A673 (cell line): ENCODE measurements around the gene SUPT7L. TPM values are rescaled to one million over a fixed set of nuclear protein-coding genes. Genes with fewer than 3 reads are reported as not detected.

Experiments used
- BruUV-seq: library from RNA; stranded (reverse); fragments of 400-500 nt; replicated peaks from 2 replicates; lab custom pipeline; 2021; lab: Mats Ljungman, UMichigan
- CTCF ChIA-PET: fragments of 300-600 bp; sonication (Branson Sonifier 250); formaldehyde crosslinking; loops from one replicate; lab custom pipeline; 2022; ENCODE audit warnings: antibody characterized with exemption; lab: Charles Lee
- POLR2A ChIA-PET: fragments of 300-600 bp; sonication (Branson Sonifier 250); formaldehyde crosslinking; loops from one replicate; lab custom pipeline; 2022; ENCODE audit warnings: antibody characterized with exemption; ENCODE audit not compliant: low non-redundant PET; lab: Charles Lee
- DNase-seq: peaks from one replicate; pipeline ENCODE4 v3.0.0-alpha.2; 2015; ENCODE audit warnings: low spot score
- H3K27ac ChIP-seq: fragments of 200-600 bp; sonication (generic); 2 replicates; pipeline ENCODE4 v1.5.1; 2016; ENCODE audit warnings: mixed run types, low read depth, mild to moderate bottlenecking, mixed read lengths, antibody characterized with exemption, low read length; ENCODE audit not compliant: poor library complexity, severe bottlenecking
- H3K27me3 ChIP-seq: fragments of 200-600 bp; sonication (generic); replicated peaks from 2 replicates; pipeline ENCODE4 v1.6.1; 2017; ENCODE audit warnings: mixed run types, low read depth, mild to moderate bottlenecking, mixed read lengths, antibody characterized with exemption, low read length; ENCODE audit not compliant: insufficient read depth, poor library complexity
- H3K36me3 ChIP-seq: fragments of 200-600 bp; sonication (generic); 2 replicates; pipeline ENCODE4 v1.6.1; 2016; ENCODE audit warnings: mixed run types, mild to moderate bottlenecking, mixed read lengths, antibody characterized with exemption, low read length; ENCODE audit not compliant: insufficient read depth, poor library complexity, severe bottlenecking
- H3K4me1 ChIP-seq: fragments of 200-600 bp; sonication (generic); 2 replicates; pipeline ENCODE4 v1.6.1; 2017; ENCODE audit warnings: mixed run types, mild to moderate bottlenecking, mixed read lengths, antibody characterized with exemption, low read length; ENCODE audit not compliant: insufficient read depth, poor library complexity, severe bottlenecking
- H3K4me3 ChIP-seq: fragments of 200-600 bp; sonication (generic); 2 replicates; pipeline ENCODE4 v1.5.1; 2016; ENCODE audit warnings: low read depth, mixed run types, mild to moderate bottlenecking, mixed read lengths, low read length; ENCODE audit not compliant: poor library complexity, severe bottlenecking
- H3K9me3 ChIP-seq: fragments of 200-600 bp; sonication (generic); 2 replicates; pipeline ENCODE4 v1.6.1; 2016; ENCODE audit warnings: mixed run types, low read depth, mild to moderate bottlenecking, mixed read lengths, antibody characterized with exemption, low read length; ENCODE audit not compliant: poor library complexity, severe bottlenecking
- EZH2 ChIP-seq: fragments of 200-600 bp; sonication (generic); IDR thresholded peaks from 2 replicates; pipeline ENCODE4 v1.6.1; 2017; ENCODE audit warnings: borderline replicate concordance, low read depth, mild to moderate bottlenecking, mixed read lengths, antibody characterized with exemption, low read length; ENCODE audit not compliant: poor library complexity, severe bottlenecking
- intact Hi-C: fragments of 100-400 bp; cut with micrococcal nuclease; formaldehyde crosslinking; loops from one replicate; pipeline ENCODE4 v1.10.0; 2022; ENCODE audit not compliant: unreplicated experiment
- total RNA-seq: library from RNA; stranded (reverse); gene quantifications from 2 replicates; pipeline ENCODE4 v1.2.3, GENCODE V29; 2021
- TF ChIP-seq, protein P1 (sequence below): fragments of 300-800, 200-600 bp; sonication (generic); conservative IDR thresholded peaks from 2 replicates; pipeline ENCODE4 v1.5.1; 2017; ENCODE audit warnings: low read depth, mild to moderate bottlenecking, antibody characterized with exemption, low read length, moderate library complexity, mixed read lengths

Gene SUPT7L
- total RNA-seq, 1 experiment from 2014 or later, result 33.1 TPM

DNA sequence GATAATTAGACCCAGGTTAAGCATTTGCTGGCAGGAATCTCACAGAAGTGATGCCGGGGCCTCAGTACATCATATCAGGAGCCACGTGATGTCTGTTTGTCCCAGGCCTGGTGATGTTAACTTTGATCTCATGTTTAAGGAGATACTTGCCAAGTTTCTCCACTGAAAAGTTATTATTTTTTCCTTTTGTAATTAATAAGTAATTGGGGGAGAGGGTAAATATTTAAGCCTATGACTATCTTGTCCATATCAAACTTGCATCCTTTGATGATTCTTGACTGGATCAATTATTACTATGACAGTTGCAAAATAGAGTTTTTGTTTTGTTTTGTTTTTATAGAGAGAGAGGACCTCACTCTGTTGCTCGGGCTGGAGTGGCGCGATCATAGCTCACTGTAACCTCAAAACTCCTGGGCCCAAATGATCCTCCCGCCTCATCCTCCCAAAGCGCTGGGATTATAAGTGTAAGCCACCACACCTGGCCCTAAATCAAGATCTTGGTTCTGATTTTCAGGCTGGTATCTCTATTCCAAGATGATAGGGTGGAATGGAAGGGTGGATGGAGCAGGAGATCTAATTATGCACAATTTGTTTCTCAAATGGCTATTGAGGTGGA lies 46.7 kb upstream of the SUPT7L start:
- ChIA-PET CTCF (interaction anchor here (0.8 kb wide), 1 partner anchor 26 kb away, joined by 3 read pairs; no protein-coding TSS in a partner anchor), POLR2A (no interaction called here)
- no peak for DNase-seq
- H3K27me3 ChIP-seq, result no peaks in the 10 kb centered on the region
- intact Hi-C loops, result no loop called here
- no peaks in the 10 kb centered on the region for H3K9me3 ChIP-seq
- no peak overlapping the region for H3K4me3 ChIP-seq
- no peak for TF ChIP-seq EZH2
- TF ChIP-seq, protein P1, sequence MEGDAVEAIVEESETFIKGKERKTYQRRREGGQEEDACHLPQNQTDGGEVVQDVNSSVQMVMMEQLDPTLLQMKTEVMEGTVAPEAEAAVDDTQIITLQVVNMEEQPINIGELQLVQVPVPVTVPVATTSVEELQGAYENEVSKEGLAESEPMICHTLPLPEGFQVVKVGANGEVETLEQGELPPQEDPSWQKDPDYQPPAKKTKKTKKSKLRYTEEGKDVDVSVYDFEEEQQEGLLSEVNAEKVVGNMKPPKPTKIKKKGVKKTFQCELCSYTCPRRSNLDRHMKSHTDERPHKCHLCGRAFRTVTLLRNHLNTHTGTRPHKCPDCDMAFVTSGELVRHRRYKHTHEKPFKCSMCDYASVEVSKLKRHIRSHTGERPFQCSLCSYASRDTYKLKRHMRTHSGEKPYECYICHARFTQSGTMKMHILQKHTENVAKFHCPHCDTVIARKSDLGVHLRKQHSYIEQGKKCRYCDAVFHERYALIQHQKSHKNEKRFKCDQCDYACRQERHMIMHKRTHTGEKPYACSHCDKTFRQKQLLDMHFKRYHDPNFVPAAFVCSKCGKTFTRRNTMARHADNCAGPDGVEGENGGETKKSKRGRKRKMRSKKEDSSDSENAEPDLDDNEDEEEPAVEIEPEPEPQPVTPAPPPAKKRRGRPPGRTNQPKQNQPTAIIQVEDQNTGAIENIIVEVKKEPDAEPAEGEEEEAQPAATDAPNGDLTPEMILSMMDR, result no peak
- H3K4me1 ChIP-seq, result no peaks in the 10 kb centered on the region
- BruUV-seq, result no TSS peak
- no peaks in the 10 kb centered on the region for H3K36me3 ChIP-seq
- H3K27ac ChIP-seq, result no peak overlapping the region

DNA sequence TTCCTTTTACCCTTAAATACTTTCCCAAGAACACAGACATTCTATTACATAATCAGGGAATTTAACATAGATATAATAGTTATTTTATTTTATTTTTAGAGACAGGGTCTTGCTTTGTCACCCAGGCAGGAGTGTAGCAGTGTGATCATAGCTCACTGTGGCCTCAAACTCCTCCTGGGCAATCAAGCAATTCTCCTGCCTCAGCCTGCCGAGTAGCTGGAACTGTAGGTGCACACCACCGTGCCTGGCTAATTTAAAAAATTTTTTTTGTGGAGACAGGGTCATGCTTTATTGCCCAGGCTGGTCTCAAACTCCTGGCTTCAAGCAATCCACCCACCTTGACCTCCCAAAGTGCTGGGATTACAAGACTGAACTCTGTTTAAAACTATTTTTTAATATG lies 45.9 kb upstream of the SUPT7L start:
- intact Hi-C loops, result no loop called here
- H3K4me3 ChIP-seq, result no peak overlapping the region
- H3K9me3 ChIP-seq, result no peaks in the 10 kb centered on the region
- no peak overlapping the region for H3K27ac ChIP-seq
- BruUV-seq, result no TSS peak
- H3K4me1 ChIP-seq, result no peaks in the 10 kb centered on the region
- CTCF ChIA-PET, result no interaction called here
- no peaks in the 10 kb centered on the region for H3K27me3 ChIP-seq
- no peak for DNase-seq
- H3K36me3 ChIP-seq, result no peaks in the 10 kb centered on the region
- TF ChIP-seq, protein P1, result no peak
- no peak for TF ChIP-seq EZH2
- POLR2A ChIA-PET, result no interaction called here

DNA sequence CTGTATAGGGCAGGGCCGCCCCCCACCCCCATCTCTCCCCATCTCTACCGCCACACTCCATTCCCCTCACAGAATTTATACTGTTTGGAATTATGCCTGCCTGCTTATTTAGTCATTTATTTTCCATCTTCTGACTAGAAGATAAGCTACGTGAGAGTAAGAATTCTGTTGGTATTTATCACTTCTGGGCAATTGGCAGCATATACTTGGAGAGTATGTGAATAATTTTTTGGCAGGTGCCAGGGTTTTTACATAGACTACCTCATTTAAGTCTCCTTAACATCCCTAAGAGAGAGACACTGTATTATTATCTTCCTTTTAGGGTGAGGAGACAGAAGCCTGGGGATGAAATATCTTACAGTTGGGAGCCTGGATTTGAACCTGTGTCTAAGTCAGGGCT lies 45.3 kb upstream of the SUPT7L start:
- no TSS peak for BruUV-seq
- no peaks in the 10 kb centered on the region for H3K27me3 ChIP-seq
- TF ChIP-seq EZH2, result no peak
- TF ChIP-seq, protein P1, result no peak
- intact Hi-C loops, result no loop called here
- no peak overlapping the region for H3K27ac ChIP-seq
- no peak for DNase-seq
- H3K4me3 ChIP-seq, result no peak overlapping the region
- CTCF ChIA-PET, result interaction anchor here (0.6 kb wide), 1 partner anchor 737 kb away, joined by 3 read pairs; no protein-coding TSS in a partner anchor
- POLR2A ChIA-PET, result no interaction called here
- H3K9me3 ChIP-seq, result no peaks in the 10 kb centered on the region
- no peaks in the 10 kb centered on the region for H3K4me1 ChIP-seq
- no peaks in the 10 kb centered on the region for H3K36me3 ChIP-seq
